ENCODE results near the gene NR6A1. TPM values are rescaled to one million over a fixed set of nuclear protein-coding genes. Genes with fewer than 3 reads are reported as not detected.

NR6A1 gene
- total RNA-seq, 1 donor from 2014 or later = 302 TPM

- no peaks in the 10 kb centered on the region for H3K9me3 ChIP-seq (ENCODE audit: low read depth)
- no peak overlapping the region for H3K4me2 ChIP-seq
- Mint-ChIP-seq H3K4me3 (no peak overlapping the region), H3K4me1 (peaks cover 34% of the 10 kb centered on the region), H3K36me3 (peaks cover under 1% of the 10 kb centered on the region), H3K27me3 (ENCODE audit: insufficient read depth, low read depth) (peaks cover 9% of the 10 kb centered on the region), H3K9me3 (no peaks in the 10 kb centered on the region), H3K27ac (peak overlapping the region; percentile 50)
- no peak overlapping the region for H3K9ac ChIP-seq
- H3K27me3 ChIP-seq = peaks cover 3% of the 10 kb centered on the region
- H2AFZ ChIP-seq (replicated peaks) = no peak overlapping the region
- no peaks in the 10 kb centered on the region for H3K79me2 ChIP-seq (ENCODE audit: low read depth)
- H3K36me3 ChIP-seq = no peaks in the 10 kb centered on the region
- no peak for TF ChIP-seq EZH2 (IDR thresholded peaks at IDR 0.05)
- peak; percentile 17 for TF ChIP-seq CTCF (IDR thresholded peaks at IDR 0.05)
- TF ChIP-seq EZH2phosphoT487 (IDR thresholded peaks at IDR 0.05) = no peak
- H3F3A ChIP-seq (ENCODE audit: low read depth) = peaks cover 17% of the 10 kb centered on the region
- H3K4me1 ChIP-seq = peaks cover 24% of the 10 kb centered on the region
- H4K20me1 ChIP-seq (ENCODE audit: low read depth) = peaks cover 7% of the 10 kb centered on the region
- no peak overlapping the region for H3K4me3 ChIP-seq
- no peak for DNase-seq (ENCODE audit: low spot score)
- H3K27ac ChIP-seq = no peak overlapping the region
Measured at GRCh38 chr9:124511426-124511840, 259.7 kb downstream of the NR6A1 start.

GRCh38 chr9:124510650-124511425 lies 260.3 kb downstream of the NR6A1 start:
- H3K4me3 Mint-ChIP-seq = no peak overlapping the region
- H3K4me1 Mint-ChIP-seq = peaks cover 29% of the 10 kb centered on the region
- TF ChIP-seq EZH2 (IDR thresholded peaks at IDR 0.05) = no peak
- TF ChIP-seq EZH2phosphoT487 (IDR thresholded peaks at IDR 0.05) = no peak
- TF ChIP-seq CTCF (IDR thresholded peaks at IDR 0.05) = no peak
- Histone ChIP-seq H3K4me3 (no peak overlapping the region), H3K9ac (no peak overlapping the region), H3K36me3 (no peaks in the 10 kb centered on the region), H3K79me2 (ENCODE audit: low read depth) (no peaks in the 10 kb centered on the region), H4K20me1 (ENCODE audit: low read depth) (peaks cover 7% of the 10 kb centered on the region), H3K27ac (no peak overlapping the region), H3F3A (ENCODE audit: low read depth) (peaks cover 15% of the 10 kb centered on the region), H3K9me3 (ENCODE audit: low read depth) (no peaks in the 10 kb centered on the region), H2AFZ (replicated peaks) (no peak overlapping the region), H3K4me1 (peaks cover 27% of the 10 kb centered on the region), H3K4me2 (no peak overlapping the region), H3K27me3 (peaks cover 9% of the 10 kb centered on the region)
- peak overlapping the region; percentile 50 for H3K27ac Mint-ChIP-seq
- no peak for DNase-seq (ENCODE audit: low spot score)
- no peaks in the 10 kb centered on the region for H3K9me3 Mint-ChIP-seq
- H3K27me3 Mint-ChIP-seq (ENCODE audit: insufficient read depth, low read depth) = peaks cover 13% of the 10 kb centered on the region
- no peaks in the 10 kb centered on the region for H3K36me3 Mint-ChIP-seq

GRCh38 chr9:124507880-124508423 lies 263.2 kb downstream of the NR6A1 start:
- H3K27ac ChIP-seq = no peak overlapping the region
- DNase-seq (ENCODE audit: low spot score) = no peak
- H3K4me3 Mint-ChIP-seq = no peak overlapping the region
- H3K4me3 ChIP-seq = no peak overlapping the region
- peaks cover 15% of the 10 kb centered on the region for H3K4me1 Mint-ChIP-seq
- no peaks in the 10 kb centered on the region for H3K9me3 Mint-ChIP-seq
- H3K4me2 ChIP-seq = no peak overlapping the region
- no peaks in the 10 kb centered on the region for H4K20me1 ChIP-seq (ENCODE audit: low read depth)
- peaks cover 11% of the 10 kb centered on the region for H3K4me1 ChIP-seq
- TF ChIP-seq CTCF (IDR thresholded peaks at IDR 0.05) = no peak
- TF ChIP-seq EZH2phosphoT487 (IDR thresholded peaks at IDR 0.05) = no peak
- no peak for TF ChIP-seq EZH2 (IDR thresholded peaks at IDR 0.05)
- no peaks in the 10 kb centered on the region for H3K36me3 Mint-ChIP-seq
- no peak overlapping the region for H3K9ac ChIP-seq
- H3K36me3 ChIP-seq = no peaks in the 10 kb centered on the region
- H3K27ac Mint-ChIP-seq = no peak overlapping the region
- H3K27me3 Mint-ChIP-seq (ENCODE audit: insufficient read depth, low read depth) = peaks cover 26% of the 10 kb centered on the region
- no peaks in the 10 kb centered on the region for H3K79me2 ChIP-seq (ENCODE audit: low read depth)
- no peaks in the 10 kb centered on the region for H3K9me3 ChIP-seq (ENCODE audit: low read depth)
- peaks cover 38% of the 10 kb centered on the region for H3K27me3 ChIP-seq
- H2AFZ ChIP-seq (replicated peaks) = no peak overlapping the region
- H3F3A ChIP-seq (ENCODE audit: low read depth) = peaks cover 8% of the 10 kb centered on the region

Measured in neural progenitor cell (in vitro differentiated cells).